Adrenal gland (tissue), 19 donors: ENCODE measurements around the gene DPYD. TPM values are rescaled to one million over a fixed set of nuclear protein-coding genes. Genes with fewer than 3 reads are reported as not detected.

Experiments
- DNase-seq, 7 donors: peaks; one replicate each; pipeline ENCODE4 v3.0.0-alpha.2; 2019 to 2020
- H3K27ac ChIP-seq, 5 donors: fragments of 200-600 bp; sonication (generic) in 4 of 5; 1 replicate in 3 of 5; 2 replicates in 2 of 5; pipeline versions ENCODE4 v1.5.1 to v1.8.0; 2016 to 2020; ENCODE audit warnings: mild to moderate bottlenecking in 1 of 5
- H3K27me3 ChIP-seq: fragments of 200-600 bp; 2 replicates; pipeline ENCODE4 v1.8.0; 2021
- H3K36me3 ChIP-seq, 2 donors: fragments of 200-600 bp; replicated peaks in 1 of 2; 1 replicate in 1 of 2; 2 replicates in 1 of 2; pipeline versions ENCODE4 v1.5.1 to v1.8.0; 2018 to 2022
- H3K4me1 ChIP-seq, 2 donors: fragments of 200-600 bp; replicated peaks in 1 of 2; 1 replicate in 1 of 2; 2 replicates in 1 of 2; pipeline versions ENCODE4 v1.5.1 to v1.8.0; 2018 to 2021
- H3K4me3 ChIP-seq, 4 donors: fragments of 200-600 bp; sonication (generic) in 3 of 4; one replicate each; pipeline ENCODE4 v1.5.1; 2016 to 2018
- H3K9me3 ChIP-seq, 3 donors: fragments of 200-600 bp; sonication (generic) in 1 of 3; replicated peaks in 1 of 3; 1 replicate in 2 of 3; 2 replicates in 1 of 3; pipeline versions ENCODE4 v1.5.1 to v1.8.0; 2016 to 2021
- POLR2A ChIP-seq, 2 donors: fragments of 450-650 bp; IDR thresholded peaks; one replicate each; pipeline ENCODE4 v1.6.1; 2017; ENCODE audit warnings: antibody characterized with exemption in 2 of 2, mild to moderate bottlenecking in 2 of 2, moderate library complexity in 1 of 2
- WGBS, 4 donors: extraction: QIAGEN DNeasy Blood & Tissue Kit in 2 of 4; methylation state at CpG; one replicate each; pipeline versions ENCODE4 v1.1.5 to v1.1.7; 2013 to 2017; 5-methylcytosine and 5-hydroxymethylcytosine counted together
- intact Hi-C, 2 donors: fragments of 100-400 bp; cut with DNase I; formaldehyde crosslinking; loops; one replicate each; pipeline versions ENCODE4 v1.14.1 to v1.15.0; 2022 to 2023
- long read RNA-seq, 10 donors: library from polyadenylated mRNA in 3 of 10; unstranded in 2 of 10; stranded (forward) in 1 of 10; transcript quantifications; one replicate each; pipeline ENCODE4 v2.0.0 and lab custom pipeline, GENCODE V29; 2021 to 2026
- polyA plus RNA-seq, 3 donors: library from polyadenylated mRNA; stranded (reverse); fragments of 200-250 nt in 2 of 3; fragments of 350-450 nt in 1 of 3; fragmentation: Illumina TruSeq in 1 of 3; extraction: RNeasy Lipid Tissue Mini Kit (QIAGEN cat#74804) in 1 of 3; gene quantifications; one replicate each; pipeline ENCODE4 v1.2.3, GENCODE V29; 2013 to 2014
- total RNA-seq, 9 donors: library from RNA; depleted of rRNA in 4 of 9; stranded (reverse); fragments of >200 nt in 4 of 9; fragments of 120-200 nt in 1 of 9; fragmentation: NEBNext Ultra II Directional in 1 of 9; extraction: Animal tissue kit (Norgen Biotek cat#: 25700) in 1 of 9; gene quantifications; one replicate each; pipeline versions ENCODE4 v1.1.0 to v1.2.4, GENCODE V29; 2013 to 2023
- TF ChIP-seq, protein P1 (sequence below), 6 experiments: fragments of 450-650 bp in 4 of 6; fragments of 200-600 bp in 2 of 6; sonication (generic) in 1 of 6; IDR thresholded peaks; 1 replicate in 5 of 6; 2 replicates in 1 of 6; pipeline versions ENCODE4 v1.5.1 to v1.8.0; 2016 to 2021; ENCODE audit warnings: antibody characterized with exemption in 6 of 6, mild to moderate bottlenecking in 2 of 6, moderate library complexity in 1 of 6
- donor health status: healthy with polysubstance abuse.
- donor health status: Bipolar disorder and iron deficiency.
- donor health status: DM: yes; HTN: yes; CAD: no.
- donor health status: DM: no; HTN: no; CAD: no.
- donor health status: DM: no; HTN: no; CAD: no.
- donor health status: DM: yes; HTN: yes; CAD: no.

The DPYD gene
- total RNA-seq (10 to 100 TPM in 8 of 9 donors, 1 to 10 TPM in 1; 10.0 to 73.1 (median 35.6) TPM), polyA plus RNA-seq (10 to 100 TPM in 1 of 3 donors, 1 to 10 TPM in 2; 6.6 to 14.9 (median 8.1) TPM)
- long read RNA-seq, donor 1, result 0 reads
- long read RNA-seq, donor 2, full-length matches to known transcripts, result 1 of 1 reads
- long read RNA-seq, donor 2, partial matches to known transcripts, result 0 of 1 reads
- long read RNA-seq, donor 2, other reads (novel, unspliced or antisense), result 0 of 1 reads
- long read RNA-seq, donor 3, result 0 reads
- long read RNA-seq, donor 4, full-length matches to known transcripts, result 4 of 9 reads
- long read RNA-seq, donor 4, partial matches to known transcripts, result 2 of 9 reads
- long read RNA-seq, donor 4, other reads (novel, unspliced or antisense), result 3 of 9 reads
- long read RNA-seq, donor 5, full-length matches to known transcripts, result 57 of 81 reads
- long read RNA-seq, donor 5, partial matches to known transcripts, result 7 of 81 reads
- long read RNA-seq, donor 5, other reads (novel, unspliced or antisense), result 17 of 81 reads
- long read RNA-seq, donor 6, full-length matches to known transcripts, result 7 of 16 reads
- long read RNA-seq, donor 6, partial matches to known transcripts, result 5 of 16 reads
- long read RNA-seq, donor 6, other reads (novel, unspliced or antisense), result 4 of 16 reads
- long read RNA-seq, donor 7, result 0 reads
- long read RNA-seq, donor 8, result 0 reads
- long read RNA-seq, donor 9, full-length matches to known transcripts, result 1 of 1 reads
- long read RNA-seq, donor 9, partial matches to known transcripts, result 0 of 1 reads
- long read RNA-seq, donor 9, other reads (novel, unspliced or antisense), result 0 of 1 reads
- long read RNA-seq, donor 10, result 0 reads

DNA sequence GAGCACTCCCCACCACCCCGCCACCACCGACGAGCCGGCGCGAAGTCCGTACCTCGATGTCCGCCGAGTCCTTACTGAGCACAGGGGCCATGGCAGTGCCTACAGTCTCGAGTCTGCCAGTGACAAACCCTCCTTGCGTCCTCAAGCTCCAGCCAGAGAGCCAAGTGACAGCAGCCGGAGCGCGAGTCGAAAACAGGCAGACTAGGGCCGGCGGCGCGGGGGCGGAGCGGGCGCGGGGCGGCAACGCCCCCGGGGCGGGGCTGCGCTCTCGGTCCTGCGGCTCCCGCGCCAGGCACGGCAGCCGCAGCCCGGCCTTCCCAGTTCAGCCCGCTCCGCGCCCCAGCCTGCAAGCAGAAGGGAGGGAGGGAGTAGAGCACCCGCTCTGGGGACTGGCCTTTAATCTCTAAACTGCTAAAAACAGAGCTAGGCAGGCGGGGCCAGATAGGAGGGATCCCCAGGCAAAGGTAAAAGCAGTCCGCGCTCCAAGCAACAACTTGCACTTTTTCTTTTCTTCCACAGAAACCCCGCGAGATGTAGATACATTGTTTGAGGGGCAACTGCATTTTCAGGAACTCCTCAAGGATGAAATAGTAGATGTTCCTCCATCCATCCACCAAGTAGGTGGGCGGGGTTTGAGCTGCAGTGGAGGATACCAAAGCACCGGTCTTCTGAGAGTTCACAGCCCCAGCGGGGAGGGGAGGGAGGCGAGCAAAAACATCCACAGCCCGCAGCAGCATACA is at the start of gene DPYD:
Gene DPYD (minus strand): TSS at position 203 of the 740 bp plus-strand sequence. CDS start 112 bp downstream, at position 91.
- peak within 1 kb of the TSS; percentile 84 to 95 (median 90) for H3K27ac ChIP-seq
- H3K4me1 ChIP-seq, result peaks cover 6 to 25% of the 10 kb centered on the region in 2 donors
- DNase-seq, result peak; percentile 89 to 95 (median 92)
- no peaks in the 10 kb centered on the region for H3K36me3 ChIP-seq
- peak within 1 kb of the TSS; percentile 77 to 96 (median 90) for H3K4me3 ChIP-seq
- no peaks in the 10 kb centered on the region for H3K27me3 ChIP-seq
- peak; percentile 85 to 96 for TF ChIP-seq POLR2A (IDR thresholded peaks at IDR 0.05)
- TF ChIP-seq, protein P1, sequence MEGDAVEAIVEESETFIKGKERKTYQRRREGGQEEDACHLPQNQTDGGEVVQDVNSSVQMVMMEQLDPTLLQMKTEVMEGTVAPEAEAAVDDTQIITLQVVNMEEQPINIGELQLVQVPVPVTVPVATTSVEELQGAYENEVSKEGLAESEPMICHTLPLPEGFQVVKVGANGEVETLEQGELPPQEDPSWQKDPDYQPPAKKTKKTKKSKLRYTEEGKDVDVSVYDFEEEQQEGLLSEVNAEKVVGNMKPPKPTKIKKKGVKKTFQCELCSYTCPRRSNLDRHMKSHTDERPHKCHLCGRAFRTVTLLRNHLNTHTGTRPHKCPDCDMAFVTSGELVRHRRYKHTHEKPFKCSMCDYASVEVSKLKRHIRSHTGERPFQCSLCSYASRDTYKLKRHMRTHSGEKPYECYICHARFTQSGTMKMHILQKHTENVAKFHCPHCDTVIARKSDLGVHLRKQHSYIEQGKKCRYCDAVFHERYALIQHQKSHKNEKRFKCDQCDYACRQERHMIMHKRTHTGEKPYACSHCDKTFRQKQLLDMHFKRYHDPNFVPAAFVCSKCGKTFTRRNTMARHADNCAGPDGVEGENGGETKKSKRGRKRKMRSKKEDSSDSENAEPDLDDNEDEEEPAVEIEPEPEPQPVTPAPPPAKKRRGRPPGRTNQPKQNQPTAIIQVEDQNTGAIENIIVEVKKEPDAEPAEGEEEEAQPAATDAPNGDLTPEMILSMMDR (IDR thresholded peaks at IDR 0.05), result no peak
- no peaks in the 10 kb centered on the region for H3K9me3 ChIP-seq
- WGBS, 4 donors, result 0 to 1% (median 0%) methylated on average over 13 to 50 of the region's 50 CpGs
- intact Hi-C loops, result no loop called here

DNA sequence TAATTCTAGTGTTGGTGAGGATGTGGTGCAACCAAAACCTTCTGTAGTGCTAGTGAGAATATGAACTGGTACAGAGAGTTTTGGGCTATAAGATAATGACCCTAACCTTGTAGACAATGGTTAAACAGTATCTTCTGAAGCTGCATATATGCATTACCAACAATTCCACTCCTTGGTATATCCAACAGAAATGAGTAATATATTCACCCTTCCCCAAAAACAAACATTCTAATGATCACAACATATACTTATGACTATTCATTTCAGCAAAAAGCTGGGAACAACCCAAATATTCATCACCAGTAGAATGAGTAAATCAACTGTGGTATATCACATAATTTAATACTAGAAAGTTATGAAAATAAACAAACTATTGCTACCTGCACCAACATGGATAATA is 39.6 kb upstream of the DPYD start:
- peaks cover 0 to 7% (median 0%) of the 10 kb centered on the region in 3 donors for H3K9me3 ChIP-seq
- intact Hi-C loops, result no loop called here
- H3K27me3 ChIP-seq, result peaks cover 13% of the 10 kb centered on the region
- no peak overlapping the region for H3K27ac ChIP-seq
- no peaks in the 10 kb centered on the region for H3K36me3 ChIP-seq
- DNase-seq, result no peak
- TF ChIP-seq, protein P1 (IDR thresholded peaks at IDR 0.05), result no peak
- no peak for TF ChIP-seq POLR2A (IDR thresholded peaks at IDR 0.05)
- no peaks in the 10 kb centered on the region for H3K4me1 ChIP-seq
- H3K4me3 ChIP-seq, result no peak overlapping the region

DNA sequence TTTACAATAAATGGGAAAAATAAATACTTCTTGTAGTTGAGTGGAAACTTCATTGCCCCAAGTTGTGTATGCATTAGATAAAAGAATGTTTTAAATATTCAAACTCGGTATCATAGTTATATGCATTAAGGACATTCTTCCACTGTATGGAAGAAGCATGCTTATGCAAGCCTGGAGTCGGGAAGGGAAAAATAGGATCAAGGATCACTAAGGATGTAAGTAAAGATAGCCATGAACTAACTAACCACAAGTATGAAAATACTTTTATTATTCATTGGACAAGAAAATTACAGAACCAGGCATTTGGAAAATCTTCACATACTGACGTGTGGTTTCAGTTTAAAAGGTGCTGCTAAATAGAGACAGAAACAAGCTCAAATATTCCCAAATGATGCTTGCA is 26.9 kb upstream of the DPYD start:
- DNase-seq, result no peak
- 66 to 86% (median 73%) methylated on average over 3 of the region's 3 CpGs for WGBS, 4 donors
- no peak overlapping the region for H3K4me3 ChIP-seq
- H3K36me3 ChIP-seq, result no peaks in the 10 kb centered on the region
- no peak overlapping the region for H3K27ac ChIP-seq
- intact Hi-C loops, result no loop called here
- H3K27me3 ChIP-seq, result peaks cover 3% of the 10 kb centered on the region
- H3K4me1 ChIP-seq, result no peaks in the 10 kb centered on the region
- H3K9me3 ChIP-seq, result no peaks in the 10 kb centered on the region
- TF ChIP-seq POLR2A (IDR thresholded peaks at IDR 0.05), result no peak
- TF ChIP-seq, protein P1 (IDR thresholded peaks at IDR 0.05), result no peak

DNA sequence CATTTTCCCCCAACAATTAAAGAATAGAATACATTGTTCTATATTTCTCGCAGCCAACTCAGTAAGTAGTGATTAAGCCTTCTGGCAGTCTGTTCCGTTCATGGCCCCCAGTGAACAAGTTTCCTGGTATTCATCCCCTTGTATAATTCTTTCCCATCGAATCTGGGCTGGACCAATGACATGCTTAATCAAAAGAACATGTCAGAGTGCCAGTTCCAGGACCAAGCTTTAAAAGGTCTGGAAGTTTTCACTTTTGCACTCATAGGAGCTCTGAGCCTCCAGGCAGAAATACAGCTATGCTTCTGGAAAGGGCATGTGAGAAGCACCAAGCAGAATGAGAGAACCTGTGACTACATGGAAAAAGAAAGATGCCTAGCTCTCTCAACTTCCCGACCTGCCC is 22.5 kb upstream of the DPYD start:
- Histone ChIP-seq H3K4me1 (no peaks in the 10 kb centered on the region), H3K4me3 (no peak overlapping the region), H3K36me3 (no peaks in the 10 kb centered on the region), H3K27ac (no peak overlapping the region), H3K9me3 (no peaks in the 10 kb centered on the region), H3K27me3 (peaks cover 3% of the 10 kb centered on the region)
- intact Hi-C loops, result no loop called here
- no peak for DNase-seq
- WGBS, 4 donors, result 57 to 67% (median 64%) methylated on average over 4 of the region's 4 CpGs
- TF ChIP-seq POLR2A (IDR thresholded peaks at IDR 0.05), result no peak
- TF ChIP-seq, protein P1 (IDR thresholded peaks at IDR 0.05), result no peak
